Muscle layer of duodenum (tissue), 2 donors: ENCODE data around the gene PCYT1A.

Experiments used
- H3K27ac ChIP-seq: one replicate; pipeline ENCODE4 v1.7.0; 2013; ENCODE audit warnings: mild to moderate bottlenecking, low read length
- H3K27me3 ChIP-seq: one replicate; pipeline ENCODE4 v1.7.0; 2013; ENCODE audit warnings: low read depth, mild to moderate bottlenecking, control low read depth, low read length
- H3K36me3 ChIP-seq, 2 donors: one replicate each; pipeline ENCODE4 v1.7.0; 2013; ENCODE audit warnings: low read length in 2 of 2, control low read depth in 1 of 2, mild to moderate bottlenecking in 1 of 2; ENCODE audit not compliant: insufficient read depth in 2 of 2, control insufficient read depth in 1 of 2
- H3K4me1 ChIP-seq, 2 donors: one replicate each; pipeline ENCODE4 v1.7.0; 2013; ENCODE audit warnings: low read length in 2 of 2, mild to moderate bottlenecking in 2 of 2, control low read depth in 1 of 2, moderate library complexity in 1 of 2; ENCODE audit not compliant: insufficient read depth in 2 of 2, control insufficient read depth in 1 of 2
- H3K4me3 ChIP-seq, 2 donors: one replicate each; pipeline ENCODE4 v1.7.0; 2013; ENCODE audit warnings: low read length in 2 of 2, low read depth in 1 of 2, mild to moderate bottlenecking in 1 of 2
- H3K9me3 ChIP-seq, 2 donors: one replicate each; pipeline ENCODE4 v1.7.0; 2013; ENCODE audit warnings: low read length in 2 of 2, control low read depth in 1 of 2, mild to moderate bottlenecking in 1 of 2; ENCODE audit not compliant: control insufficient read depth in 1 of 2
- donor health status: healthy.

PCYT1A gene

DNA sequence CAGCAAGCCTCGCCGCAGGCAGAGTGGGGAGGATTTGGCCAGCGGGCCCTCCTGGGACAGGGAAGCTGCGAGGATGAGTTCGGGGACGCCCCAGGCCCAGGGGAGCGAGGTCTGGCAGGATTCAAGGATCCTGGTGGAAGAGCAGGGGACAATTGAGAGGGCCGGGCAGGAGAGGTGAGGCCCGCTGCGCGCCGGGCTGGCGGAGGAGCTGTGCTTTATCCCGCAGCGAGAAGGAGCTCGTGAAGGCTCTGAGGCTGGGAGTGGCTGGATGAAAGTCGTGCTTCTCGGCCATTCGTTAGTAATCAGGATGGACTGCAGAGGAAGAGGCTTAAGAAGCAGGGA, 67.6 kb downstream of the PCYT1A start:
- Histone ChIP-seq H3K27me3 (no peaks in the 10 kb centered on the region), H3K36me3 (no peaks in the 10 kb centered on the region), H3K4me1 (peaks cover 5 to 10% of the 10 kb centered on the region in 2 donors), H3K27ac (peak overlapping the region; percentile 49), H3K9me3 (no peaks in the 10 kb centered on the region), H3K4me3 (no peak overlapping the region)

DNA sequence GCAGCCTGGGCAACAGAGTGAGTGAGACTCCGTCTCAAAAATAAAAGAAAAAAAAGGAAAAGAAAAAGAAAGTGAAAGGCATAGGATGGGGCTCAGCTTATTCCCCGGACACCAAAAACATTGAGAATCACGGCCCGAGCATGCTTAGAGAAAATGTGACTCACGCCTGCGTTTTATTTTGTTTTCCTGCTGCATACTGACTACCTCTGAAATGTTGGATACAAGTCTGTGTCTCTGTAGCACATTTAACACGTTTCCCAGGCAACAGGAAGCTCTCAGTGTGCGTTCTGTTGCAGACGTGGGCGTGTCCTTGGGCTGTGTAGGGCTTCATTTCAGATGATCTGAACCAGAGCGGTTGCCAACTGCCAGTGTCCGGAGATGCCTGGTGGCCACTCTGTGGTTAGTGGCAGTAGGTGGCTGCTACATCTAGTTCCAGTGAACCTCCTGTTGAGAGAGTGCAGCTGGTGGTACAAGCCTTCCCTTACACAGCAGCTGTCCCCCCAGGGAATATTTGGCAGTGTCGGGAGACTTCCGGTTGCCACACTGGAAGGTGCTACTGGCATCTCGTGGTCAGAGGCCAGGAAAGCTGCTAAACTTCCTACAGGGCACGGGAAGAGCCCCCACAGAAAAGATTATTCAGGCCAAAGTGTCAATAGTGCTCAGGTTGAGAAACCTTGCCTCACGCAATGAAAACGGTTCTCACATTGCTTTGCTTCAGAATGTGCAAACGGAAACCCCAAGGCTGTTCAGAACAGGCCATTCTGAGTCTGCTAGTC, 68.1 kb downstream of the PCYT1A start:
- Histone ChIP-seq H3K36me3 (no peaks in the 10 kb centered on the region), H3K27me3 (no peaks in the 10 kb centered on the region), H3K4me3 (peak overlapping the region; percentile 49 to 52), H3K9me3 (no peaks in the 10 kb centered on the region), H3K27ac (peak overlapping the region; percentile 49), H3K4me1 (peaks cover 5 to 10% of the 10 kb centered on the region in 2 donors)

DNA sequence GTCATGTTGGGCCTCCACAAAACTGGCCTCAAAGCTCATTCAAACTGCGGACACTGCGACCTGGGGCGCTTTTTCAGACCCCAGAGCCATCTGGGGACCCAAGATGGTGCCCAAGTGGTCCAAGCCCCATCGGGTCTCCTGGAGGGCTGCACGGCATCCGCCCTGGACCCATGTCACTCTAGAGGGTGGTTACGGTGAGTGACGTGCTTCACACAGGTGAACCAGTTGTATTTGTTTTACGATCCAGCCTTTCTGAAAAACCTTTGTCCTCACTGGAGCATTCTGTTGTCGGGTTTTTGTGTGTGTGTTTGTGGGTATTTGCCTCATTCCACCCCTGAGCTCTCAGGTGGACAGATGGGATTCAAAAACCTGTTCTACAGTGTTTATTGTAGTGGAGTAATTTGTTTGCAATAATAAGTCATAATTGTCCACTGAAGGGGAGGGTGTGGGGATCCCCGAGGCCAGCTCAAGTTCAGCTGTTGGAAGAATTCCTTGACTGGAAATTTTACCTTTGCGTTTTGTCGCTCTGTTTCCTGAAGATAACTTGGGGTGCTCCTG, 69.3 kb downstream of the PCYT1A start:
- H3K27ac ChIP-seq = no peak overlapping the region
- peaks cover 5 to 10% of the 10 kb centered on the region in 2 donors for H3K4me1 ChIP-seq
- H3K27me3 ChIP-seq = no peaks in the 10 kb centered on the region
- H3K36me3 ChIP-seq = no peaks in the 10 kb centered on the region
- H3K4me3 ChIP-seq = no peak overlapping the region
- no peaks in the 10 kb centered on the region for H3K9me3 ChIP-seq

DNA sequence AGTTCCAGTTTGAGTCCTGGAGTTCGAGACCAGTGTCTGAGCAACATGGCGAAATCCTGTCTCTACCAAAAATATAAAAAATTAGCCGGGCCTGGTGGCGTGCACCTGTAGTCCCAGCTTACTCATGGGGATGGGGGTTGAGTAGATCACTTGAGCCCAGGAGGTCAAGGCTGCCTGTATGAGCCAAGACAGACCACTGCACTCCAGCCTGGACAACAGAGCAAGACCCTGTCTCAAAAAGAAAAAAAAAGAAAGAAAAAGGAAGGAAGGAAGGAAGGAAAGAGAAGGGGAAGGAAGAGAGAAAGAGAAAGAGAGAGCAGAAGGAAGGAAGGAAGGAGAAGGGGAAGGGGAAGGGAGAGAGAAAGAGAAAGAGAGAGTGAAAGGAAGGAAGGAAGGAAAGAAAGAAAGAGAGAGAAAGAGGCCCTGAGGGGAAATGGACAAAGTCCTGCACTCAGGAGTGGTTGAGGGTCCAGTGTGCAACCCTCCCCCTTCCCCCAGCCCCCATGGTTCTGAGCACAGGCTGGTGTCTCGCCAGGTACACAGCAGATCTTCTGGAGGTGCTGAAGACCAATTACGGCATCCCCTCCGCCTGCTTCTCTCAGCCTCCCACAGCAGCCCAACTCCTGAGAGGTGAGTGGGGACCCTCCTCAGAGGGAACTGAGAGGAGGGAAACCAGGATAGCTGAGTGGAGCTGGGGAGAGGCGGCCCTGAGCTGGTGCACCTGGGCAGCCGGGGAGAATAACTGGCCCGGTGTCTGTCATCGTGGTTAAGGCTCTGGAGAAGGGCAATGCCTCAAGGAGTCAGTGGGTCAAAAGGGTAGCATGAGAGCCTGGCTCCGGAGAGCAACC, 70.0 kb downstream of the PCYT1A start:
- Histone ChIP-seq H3K4me1 (peaks cover 5 to 10% of the 10 kb centered on the region in 2 donors), H3K4me3 (no peak overlapping the region), H3K9me3 (no peaks in the 10 kb centered on the region), H3K27me3 (no peaks in the 10 kb centered on the region), H3K27ac (no peak overlapping the region), H3K36me3 (no peaks in the 10 kb centered on the region)

DNA sequence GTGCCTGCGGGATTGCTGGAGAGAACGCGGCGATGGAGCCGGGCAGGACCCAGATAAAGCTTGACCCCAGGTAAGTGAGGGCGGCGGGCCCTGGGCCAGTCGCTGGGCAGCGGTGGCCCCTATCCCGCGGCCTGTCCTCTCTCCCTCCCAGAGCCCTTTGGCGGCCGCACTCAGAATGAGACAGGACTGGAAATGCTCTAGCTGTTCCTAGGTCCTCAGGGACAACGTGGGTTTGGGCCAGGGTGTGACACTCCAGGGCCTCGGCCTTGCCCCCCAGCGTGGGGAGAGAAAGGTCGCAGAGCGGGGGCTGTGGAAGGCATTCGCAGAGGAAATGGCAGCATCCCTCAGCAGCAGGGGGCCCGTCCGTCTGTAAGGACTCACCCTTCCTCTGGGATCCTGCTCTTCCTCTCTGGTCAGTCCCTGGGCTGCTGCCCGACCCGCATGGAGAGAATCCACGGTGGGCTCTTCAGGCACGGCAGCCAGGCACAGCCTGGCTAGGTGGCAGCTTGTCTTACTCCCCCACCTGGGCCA, 70.8 kb downstream of the PCYT1A start:
- H3K36me3 ChIP-seq = no peaks in the 10 kb centered on the region
- peaks cover 5 to 10% of the 10 kb centered on the region in 2 donors for H3K4me1 ChIP-seq
- no peaks in the 10 kb centered on the region for H3K9me3 ChIP-seq
- H3K4me3 ChIP-seq = no peak overlapping the region
- no peak overlapping the region for H3K27ac ChIP-seq
- H3K27me3 ChIP-seq = no peaks in the 10 kb centered on the region

DNA sequence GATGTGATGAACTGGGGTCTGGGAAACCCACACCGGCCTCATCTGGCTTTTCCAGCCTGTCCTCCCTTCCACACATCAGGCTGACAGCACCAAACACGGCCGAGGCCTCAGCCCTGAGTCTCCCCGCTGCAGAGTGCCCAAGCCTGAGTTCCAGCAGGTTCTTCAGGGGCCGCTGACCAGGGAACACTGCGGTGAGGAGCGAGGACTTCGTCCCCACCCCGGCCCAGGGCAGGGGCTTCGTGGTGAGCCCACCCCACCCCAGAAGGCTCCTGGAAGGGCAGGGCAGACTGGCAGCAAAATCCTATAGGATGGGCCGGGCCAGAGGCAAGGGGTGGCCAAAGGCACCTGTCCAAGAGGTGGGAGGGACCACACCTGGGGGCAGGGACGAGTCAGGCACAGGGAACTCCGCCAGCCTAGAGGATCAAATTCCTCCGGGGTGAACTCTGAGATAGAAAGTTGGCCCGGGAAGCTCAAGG, 71.4 kb downstream of the PCYT1A start, which contains the start of gene SLC51A:
SLC51A (plus strand) TSS at position 446 of the 476 bp plus-strand sequence. CDS start 179 bp downstream, outside the sequence.
- H3K36me3 ChIP-seq = no peaks in the 10 kb centered on the region
- H3K9me3 ChIP-seq = no peaks in the 10 kb centered on the region
- no peak within 1 kb of the TSS for H3K27ac ChIP-seq
- H3K27me3 ChIP-seq = no peaks in the 10 kb centered on the region
- H3K4me3 ChIP-seq = no peak within 1 kb of the TSS
- peaks cover 5 to 10% of the 10 kb centered on the region in 2 donors for H3K4me1 ChIP-seq

DNA sequence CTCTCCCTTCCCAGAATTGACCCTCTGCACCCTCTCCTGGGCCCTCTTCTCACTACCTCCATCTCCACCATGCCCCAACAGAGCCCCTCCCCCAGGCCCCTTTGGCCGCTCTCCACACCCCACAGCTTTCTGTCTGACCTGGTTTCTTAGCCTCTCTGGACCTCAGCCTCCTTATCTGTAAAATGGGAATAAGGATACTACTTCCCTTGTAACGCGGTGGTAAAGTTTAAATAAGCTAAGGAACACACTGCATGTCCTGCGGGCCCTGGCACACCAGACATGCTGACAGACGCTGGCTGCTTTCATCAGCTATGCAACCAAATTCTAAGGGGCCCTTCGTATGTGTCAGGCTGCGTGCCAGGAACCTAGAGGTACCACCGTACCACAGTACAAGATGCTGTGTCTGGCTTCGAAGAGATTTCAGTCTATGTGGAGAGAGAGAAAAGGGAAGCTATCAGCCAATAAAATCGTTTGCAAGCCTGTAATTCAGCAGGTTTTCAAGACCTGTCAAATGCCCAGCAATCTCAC, 72.0 kb downstream of the PCYT1A start:
- Histone ChIP-seq H3K4me1 (peaks cover 5 to 10% of the 10 kb centered on the region in 2 donors), H3K36me3 (no peaks in the 10 kb centered on the region), H3K4me3 (no peak overlapping the region), H3K27ac (no peak overlapping the region), H3K27me3 (no peaks in the 10 kb centered on the region), H3K9me3 (no peaks in the 10 kb centered on the region)

DNA sequence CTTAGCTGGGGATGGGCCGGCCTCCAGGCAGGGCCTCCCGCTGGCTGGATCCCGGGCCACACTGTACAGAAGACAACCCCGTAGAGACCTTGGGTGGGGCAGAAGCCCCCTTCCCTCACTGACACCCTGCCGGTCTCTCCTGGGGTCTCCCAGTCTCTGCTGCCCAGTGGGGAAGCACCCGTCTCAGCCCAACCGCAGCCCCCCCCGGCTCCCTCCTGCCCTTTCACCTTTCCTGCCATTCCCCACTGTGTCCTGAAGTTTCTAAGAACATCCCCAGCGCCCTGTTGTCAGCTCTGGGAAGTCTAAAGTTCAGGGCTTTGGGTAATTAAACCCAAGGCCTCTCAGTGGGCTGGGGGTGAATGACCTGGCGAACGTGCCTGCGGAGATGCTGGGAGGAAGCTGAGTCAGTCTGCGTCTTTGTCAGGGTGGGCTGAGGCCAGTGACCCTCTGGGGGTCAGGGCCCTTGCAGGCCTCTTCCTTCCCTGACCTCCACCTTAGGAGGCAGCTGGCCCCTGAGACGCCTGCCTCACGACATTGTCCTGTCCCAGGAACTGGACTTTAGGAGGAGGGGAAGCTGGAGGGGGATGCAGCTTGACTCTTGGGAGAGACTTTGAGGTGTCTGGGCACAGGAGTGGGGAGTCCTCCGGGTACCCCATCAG, 72.6 kb downstream of the PCYT1A start:
- H3K27me3 ChIP-seq = no peaks in the 10 kb centered on the region
- H3K4me3 ChIP-seq = no peak overlapping the region
- H3K4me1 ChIP-seq = peaks cover 5 to 9% of the 10 kb centered on the region in 2 donors
- no peaks in the 10 kb centered on the region for H3K36me3 ChIP-seq
- no peak overlapping the region for H3K27ac ChIP-seq
- H3K9me3 ChIP-seq = no peaks in the 10 kb centered on the region

DNA sequence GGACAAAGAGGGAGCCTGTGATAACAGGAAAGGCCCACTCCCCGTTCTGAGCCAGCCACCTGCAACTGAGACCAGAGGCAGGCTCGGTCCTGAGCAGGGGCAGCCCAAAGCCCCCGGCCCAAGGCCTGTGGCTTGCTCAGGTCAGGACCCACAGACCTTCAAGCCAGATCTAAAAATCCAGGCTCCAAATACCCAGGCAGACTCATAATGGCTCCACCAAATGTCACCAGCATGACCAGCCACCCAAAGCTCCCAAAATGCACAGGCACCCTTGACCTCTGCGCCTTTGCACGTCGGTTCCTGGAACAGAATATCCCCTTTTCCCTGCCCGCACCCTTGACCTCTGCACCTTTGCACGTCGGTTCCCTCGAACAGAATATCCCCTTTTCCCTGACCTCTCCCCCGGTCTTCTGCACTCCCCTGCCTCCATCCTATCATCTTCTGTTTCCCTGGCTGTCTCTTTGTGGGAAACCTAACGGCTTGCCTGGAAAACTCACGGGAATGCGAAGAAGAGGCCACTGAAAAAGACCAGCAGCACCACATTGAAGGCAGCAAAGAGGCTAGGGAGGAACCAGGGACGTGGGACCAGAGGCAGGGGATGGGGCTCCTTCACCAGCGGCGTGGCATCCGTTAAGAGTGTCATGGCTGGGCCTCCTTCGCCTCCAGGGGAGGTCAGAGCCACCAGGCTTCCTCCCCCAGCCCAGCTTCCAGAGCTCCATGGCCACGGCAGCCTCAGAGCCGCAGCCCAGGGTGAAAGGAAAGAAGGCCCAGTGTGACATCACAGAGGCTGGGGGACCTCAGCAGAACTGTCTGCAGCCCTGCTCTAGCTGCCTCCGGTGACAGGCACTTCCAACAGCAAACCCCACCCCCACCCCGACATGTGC, 76.6 kb downstream of the PCYT1A start, which contains the start of gene ZDHHC19:
ZDHHC19 (minus strand) TSS at position 728 of the 884 bp plus-strand sequence; CDS start at position 643, 85 bp downstream.
- peaks cover 0 to 4% of the 10 kb centered on the region in 2 donors for H3K4me1 ChIP-seq
- H3K27ac ChIP-seq = no peak within 1 kb of the TSS
- H3K9me3 ChIP-seq = no peaks in the 10 kb centered on the region
- no peaks in the 10 kb centered on the region for H3K27me3 ChIP-seq
- H3K36me3 ChIP-seq = no peaks in the 10 kb centered on the region
- H3K4me3 ChIP-seq = no peak within 1 kb of the TSS
